ENCODE data around the gene NRXN3.

DNA sequence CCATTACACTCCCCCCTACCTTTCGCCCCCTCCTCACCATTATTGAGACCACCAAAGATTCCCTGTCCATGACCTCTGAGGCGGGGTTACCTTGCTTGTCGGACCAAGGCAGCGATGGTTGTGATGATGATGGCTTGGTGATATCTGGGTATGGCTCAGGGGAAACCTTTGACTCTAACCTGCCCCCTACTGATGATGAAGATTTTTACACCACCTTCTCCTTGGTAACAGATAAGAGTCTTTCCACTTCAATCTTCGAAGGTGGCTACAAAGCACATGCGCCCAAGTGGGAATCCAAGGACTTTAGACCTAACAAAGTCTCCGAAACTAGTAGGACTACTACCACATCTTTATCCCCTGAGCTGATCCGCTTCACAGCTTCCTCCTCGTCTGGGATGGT is 1690.9 kb downstream of the NRXN3 start:
- TF ChIP-seq, protein P1, sequence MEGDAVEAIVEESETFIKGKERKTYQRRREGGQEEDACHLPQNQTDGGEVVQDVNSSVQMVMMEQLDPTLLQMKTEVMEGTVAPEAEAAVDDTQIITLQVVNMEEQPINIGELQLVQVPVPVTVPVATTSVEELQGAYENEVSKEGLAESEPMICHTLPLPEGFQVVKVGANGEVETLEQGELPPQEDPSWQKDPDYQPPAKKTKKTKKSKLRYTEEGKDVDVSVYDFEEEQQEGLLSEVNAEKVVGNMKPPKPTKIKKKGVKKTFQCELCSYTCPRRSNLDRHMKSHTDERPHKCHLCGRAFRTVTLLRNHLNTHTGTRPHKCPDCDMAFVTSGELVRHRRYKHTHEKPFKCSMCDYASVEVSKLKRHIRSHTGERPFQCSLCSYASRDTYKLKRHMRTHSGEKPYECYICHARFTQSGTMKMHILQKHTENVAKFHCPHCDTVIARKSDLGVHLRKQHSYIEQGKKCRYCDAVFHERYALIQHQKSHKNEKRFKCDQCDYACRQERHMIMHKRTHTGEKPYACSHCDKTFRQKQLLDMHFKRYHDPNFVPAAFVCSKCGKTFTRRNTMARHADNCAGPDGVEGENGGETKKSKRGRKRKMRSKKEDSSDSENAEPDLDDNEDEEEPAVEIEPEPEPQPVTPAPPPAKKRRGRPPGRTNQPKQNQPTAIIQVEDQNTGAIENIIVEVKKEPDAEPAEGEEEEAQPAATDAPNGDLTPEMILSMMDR (IDR thresholded peaks at IDR 0.05) = peak; percentile 29
- TF ChIP-seq EZH2 (IDR thresholded peaks at IDR 0.05) = no peak
